GM12878 (cell line): ENCODE measurements around the gene RALGAPA1. TPM values are rescaled to one million over a fixed set of nuclear protein-coding genes. Genes with fewer than 3 reads are reported as not detected.

Experiments used
- ATAC-seq: fragments of 200-7000 bp; cut with Tn5 transposase; 3 replicates; pipeline ENCODE4 v1.9.1; 2020; ENCODE audit warnings: mild to moderate bottlenecking, moderate library complexity
- BruUV-seq: library from RNA; stranded (reverse); fragments of 400-500 nt; replicated peaks from 2 replicates; lab custom pipeline; 2021; lab: Mats Ljungman, UMichigan
- CTCF ChIA-PET: fragments of 300-600 bp; sonication (Branson Sonifier 250); formaldehyde crosslinking; extraction: SDS; loops from one replicate; lab custom pipeline; 2021; ENCODE audit warnings: inconsistent platforms; lab: Yijun Ruan, JAX
- POLR2A ChIA-PET: fragments of 350-600 bp; formaldehyde crosslinking; extraction: SDS; loops from one replicate; lab custom pipeline; 2021; ENCODE audit warnings: inconsistent platforms; lab: Charles Lee
- RAD21 ChIA-PET: fragments of 300-600 bp; sonication (Branson Sonifier 250); formaldehyde crosslinking; loops from one replicate; lab custom pipeline; 2023; ENCODE audit warnings: antibody characterized with exemption; ENCODE audit not compliant: unreplicated experiment; lab: Charles Lee
- SMC1A ChIA-PET: fragments of 300-600 bp; sonication (Branson Sonifier 250); formaldehyde crosslinking; loops from one replicate; lab custom pipeline; 2023; ENCODE audit not compliant: unreplicated experiment, uncharacterized antibody; lab: Charles Lee
- DNase-seq: peaks from one replicate; pipeline ENCODE4 v3.0.0-alpha.2; 2011; ENCODE audit warnings: low read depth, low spot score
- FAIRE-seq: peaks from 3 replicates; lab custom pipeline; 2011; peaks lifted over from hg19 to GRCh38; lab: Jason Lieb, UNC
- H2AFZ ChIP-seq: 2 replicates; pipeline ENCODE4 v1.6.0; 2011; ENCODE audit warnings: low read depth, low read length, control low read depth; ENCODE audit not compliant: control insufficient read depth
- H3K27ac ChIP-seq: 2 replicates; pipeline ENCODE4 v1.5.1; 2011; ENCODE audit warnings: control low read depth; ENCODE audit not compliant: control insufficient read depth, insufficient read depth
- H3K27me3 ChIP-seq, 2 experiments: replicated peaks in 1 of 2; 2 replicates each; pipeline versions ENCODE4 v1.6.0 to v1.6.1; 2011; ENCODE audit warnings: low read length in 1 of 2; ENCODE audit not compliant: control insufficient read depth in 2 of 2, insufficient read depth in 2 of 2
- H3K36me3 ChIP-seq, 2 experiments: 2 replicates each; pipeline ENCODE4 v1.5.1; 2011; ENCODE audit warnings: low read length in 1 of 2; ENCODE audit not compliant: control insufficient read depth in 2 of 2, insufficient read depth in 2 of 2
- H3K4me1 ChIP-seq: 2 replicates; pipeline ENCODE4 v1.6.1; 2011; ENCODE audit warnings: mild to moderate bottlenecking, low read length, moderate library complexity, mixed read lengths; ENCODE audit not compliant: control insufficient read depth, insufficient read depth
- H3K4me2 ChIP-seq: 2 replicates; pipeline ENCODE4 v1.6.0; 2011; ENCODE audit warnings: control low read depth; ENCODE audit not compliant: control insufficient read depth, insufficient read depth
- H3K4me3 ChIP-seq: fragments of 200-600 bp; sonication (generic); 2 replicates; pipeline ENCODE4 v1.5.1; 2016
- H3K79me2 ChIP-seq: 2 replicates; pipeline ENCODE4 v1.6.0; 2011; ENCODE audit warnings: low read length; ENCODE audit not compliant: control insufficient read depth, insufficient read depth
- H3K9ac ChIP-seq: 2 replicates; pipeline ENCODE4 v1.8.0; 2011; ENCODE audit warnings: low read length, control low read depth, mixed read lengths; ENCODE audit not compliant: control insufficient read depth, insufficient read depth
- H3K9me3 ChIP-seq: replicated peaks from 3 replicates; pipeline ENCODE4 v1.5.1; 2011; ENCODE audit warnings: mild to moderate bottlenecking, low read length; ENCODE audit not compliant: control insufficient read depth, insufficient read depth
- H4K20me1 ChIP-seq: 2 replicates; pipeline ENCODE4 v1.6.0; 2011; ENCODE audit not compliant: control insufficient read depth, insufficient read depth
- CBX5 ChIP-seq: sonication (generic); IDR thresholded peaks from 2 replicates; pipeline ENCODE4 v1.6.1; 2016; ENCODE audit warnings: low read depth, moderate library complexity, mild to moderate bottlenecking, inconsistent platforms
- CEBPZ ChIP-seq: fragments of 150-350 bp; IDR thresholded peaks from 2 replicates; pipeline ENCODE4 v1.6.1; 2016; ENCODE audit warnings: low read depth, low read length
- NFIC ChIP-seq: IDR thresholded peaks from 2 replicates; pipeline ENCODE4 v1.6.1; 2012; ENCODE audit warnings: low read depth, mild to moderate bottlenecking, inconsistent platforms, low read length, moderate library complexity
- POLR2A ChIP-seq: IDR thresholded peaks from 2 replicates; pipeline ENCODE4 v1.6.1; 2011; ENCODE audit warnings: low read depth, mild to moderate bottlenecking, low read length
- RFX5 ChIP-seq: IDR thresholded peaks from 2 replicates; pipeline ENCODE4 v1.6.1; 2011; ENCODE audit warnings: low read depth, low read length, improper control_type of control experiment
- RUNX3 ChIP-seq: IDR thresholded peaks from 2 replicates; pipeline ENCODE4 v1.6.1; 2012; ENCODE audit warnings: low read length, inconsistent platforms
- SIN3A ChIP-seq: IDR thresholded peaks from 2 replicates; pipeline ENCODE4 v1.6.1; 2012; ENCODE audit warnings: low read depth, low read length, improper control_type of control experiment
- SIX5 ChIP-seq: IDR thresholded peaks from 2 replicates; pipeline ENCODE4 v1.6.1; 2011; ENCODE audit warnings: mild to moderate bottlenecking, low read depth, low read length, moderate library complexity; ENCODE audit not compliant: severe bottlenecking
- SREBF2 ChIP-seq: IDR thresholded peaks from 2 replicates; pipeline ENCODE4 v1.6.1; 2012; ENCODE audit warnings: mild to moderate bottlenecking, low read length
- USF1 ChIP-seq: IDR thresholded peaks from 2 replicates; pipeline ENCODE4 v1.6.1; 2011; ENCODE audit warnings: borderline replicate concordance, low read depth, mild to moderate bottlenecking, moderate library complexity, mixed read lengths, low read length; ENCODE audit not compliant: insufficient read depth; ENCODE audit errors: extremely low read length
- ZBTB40 ChIP-seq: fragments of 450-650 bp; IDR thresholded peaks from 2 replicates; pipeline ENCODE4 v1.6.1; 2016; ENCODE audit warnings: mild to moderate bottlenecking, moderate library complexity, borderline replicate concordance
- WGBS: methylation state at CpG from one replicate; pipeline ENCODE4 v1.1.6; 2016; ENCODE audit warnings: low lambda C conversion rate; ENCODE audit not compliant: insufficient replicate concordance, insufficient coverage; ENCODE audit errors: missing lambda C conversion rate; 5-methylcytosine and 5-hydroxymethylcytosine counted together
- in situ Hi-C: fragments of 300-500 bp; cut with MboI; formaldehyde crosslinking; loops from 9 replicates; pipeline ENCODE4 v1.14.3; 2018; ENCODE audit warnings: mixed read lengths
- intact Hi-C: fragments of 100-400 bp; cut with micrococcal nuclease; formaldehyde crosslinking; loops from one replicate; pipeline ENCODE4 v1.14.2; 2022; ENCODE audit not compliant: unreplicated experiment
- polyA plus RNA-seq, 11 experiments: library from polyadenylated mRNA; depleted of rRNA in 4 of 11; unstranded in 6 of 11; stranded (reverse) in 5 of 11; fragments of >200 nt; fragmentation: Nextera tagmentation in 4 of 11; fragmentation: Illumina TruSeq in 1 of 11; extraction: Ambion mirVana in 4 of 11; extraction: Trizol in 1 of 11; gene quantifications; 1 replicate in 1 of 11; 2 replicates in 10 of 11; pipeline versions ENCODE4 v1.2.1 to v1.2.3, GENCODE V29; 2011 to 2016; ENCODE audit warnings: inconsistent platforms in 2 of 11, missing spikeins in 2 of 11, low read depth in 1 of 11
- total RNA-seq, 4 experiments: library from RNA; depleted of rRNA in 3 of 4; stranded (reverse); fragments of >200 nt in 3 of 4; fragmentation: Illumina TruSeq in 1 of 4; extraction: Trizol in 1 of 4; gene quantifications; 2 replicates each; pipeline versions ENCODE4 v1.2.1 to v1.2.3, GENCODE V29; 2013 to 2021

Gene RALGAPA1
- total and polyA plus RNA-seq, 10 of the 15 experiments (the other 5 are each of a cell fraction or from before 2014, with no cell fraction given), result 5.6 to 26.7 (median 14.7) TPM

GRCh38 chr14:35689000-35689460 lies 120.1 kb downstream of the RALGAPA1 start:
- RAD21 ChIA-PET, result interaction anchor here (3.1 kb wide), 1 partner anchor 548 kb away, joined by 20 read pairs; no protein-coding TSS in a partner anchor
- Histone ChIP-seq H3K4me1 (peaks cover 7% of the 10 kb centered on the region; the same call in 1 of the 2 replicates), H3K27ac (peak overlapping the region; percentile 57), H3K79me2 (no peaks in the 10 kb centered on the region), H3K9ac (no peak overlapping the region; the same call in 1 of the 2 replicates), H2AFZ (no peak overlapping the region), H3K4me2 (peak overlapping the region; percentile 54), H3K4me3 (no peak overlapping the region), H3K27me3 (no peaks in the 10 kb centered on the region), H3K9me3 (no peaks in the 10 kb centered on the region), H4K20me1 (no peaks in the 10 kb centered on the region), H3K36me3 (no peaks in the 10 kb centered on the region)
- intact Hi-C loops (loop anchor here (5.0 to 10.0 kb wide), 5 partner anchors 118 to 547 kb away; partner anchors contain the start of genes INSM2 and RALGAPA1), in situ Hi-C loops (loop anchor here (5.0 to 25.0 kb wide), 2 partner anchors 252 to 547 kb away; no protein-coding TSS in a partner anchor)
- no TSS peak for BruUV-seq
- CTCF ChIA-PET, result interaction anchor here (0.6 to 6.7 kb wide), 12 partner anchors 10 to 548 kb away, joined by 3 to 41 read pairs (median 6); no protein-coding TSS in a partner anchor
- SMC1A ChIA-PET, result interaction anchor here (0.9 to 5.6 kb wide), 7 partner anchors 10 to 548 kb away, joined by 3 to 25 read pairs (median 7); no protein-coding TSS in a partner anchor
- FAIRE-seq, result no peak
- POLR2A ChIA-PET, result interaction anchor here (0.5 kb wide), 1 partner anchor 200 kb away, joined by 5 read pairs; no protein-coding TSS in a partner anchor
- whole genome bisulfite sequencing, result 76% methylated on average over 3 of the region's 3 CpGs
- DNase-seq, result no peak
- no peak for ATAC-seq
- TF ChIP-seq USF1 (no peak), CBX5 (0 out of 2 replicates have a peak, but pooled peaks have one; percentile 26), POLR2A (no peak), SIX5 (no peak), RUNX3 (peak; percentile 90), SREBF2 (no peak), NFIC (peak; percentile 71), SIN3A (no peak), CEBPZ (no peak), RFX5 (no peak), ZBTB40 (no peak)
